H1 (cell line): ENCODE results near the gene ADCY3. TPM values are rescaled to one million over a fixed set of nuclear protein-coding genes. Genes with fewer than 3 reads are reported as not detected.

Experiments
- EGR1 ChIP-seq: IDR thresholded peaks from 2 replicates; pipeline ENCODE4 v1.6.1; 2011; ENCODE audit warnings: low read depth, low read length, borderline replicate concordance
- GTF2F1 ChIP-seq: IDR thresholded peaks from 2 replicates; pipeline ENCODE4 v1.6.1; 2012; ENCODE audit warnings: low read depth, low read length, improper control_type of control experiment, borderline replicate concordance
- HDAC6 ChIP-seq: IDR thresholded peaks from one replicate; pipeline ENCODE4 v1.7.1; 2012; ENCODE audit warnings: low read depth, mild to moderate bottlenecking, inconsistent platforms, low read length, moderate library complexity
- PHF8 ChIP-seq: fragments of 200-600 bp; sonication (generic); conservative IDR thresholded peaks from 2 replicates; pipeline ENCODE4 v1.7.1; 2012; ENCODE audit warnings: low read depth, mild to moderate bottlenecking, inconsistent platforms, low read length, moderate library complexity
- POLR2A ChIP-seq, 2 experiments: IDR thresholded peaks; 1 replicate in 1 of 2; 2 replicates in 1 of 2; pipeline ENCODE4 v1.6.1; 2011; ENCODE audit warnings: low read depth in 2 of 2, low read length in 2 of 2, mild to moderate bottlenecking in 2 of 2; ENCODE audit errors: control extremely low read depth in 1 of 2
- POU5F1 ChIP-seq: IDR thresholded peaks from 2 replicates; pipeline ENCODE4 v1.6.1; 2011; ENCODE audit warnings: low read depth, mild to moderate bottlenecking, low read length, moderate library complexity
- SIN3A ChIP-seq, 2 experiments: IDR thresholded peaks in 1 of 2; conservative IDR thresholded peaks in 1 of 2; 2 replicates each; pipeline ENCODE4 v1.6.1; 2011 to 2012; ENCODE audit warnings: low read length in 2 of 2, improper control_type of control experiment in 1 of 2, low read depth in 1 of 2, mild to moderate bottlenecking in 1 of 2
- SIRT6 ChIP-seq: IDR thresholded peaks from one replicate; pipeline ENCODE4 v1.7.1; 2012; ENCODE audit warnings: low read length, inconsistent platforms
- SP1 ChIP-seq: IDR thresholded peaks from 2 replicates; pipeline ENCODE4 v1.6.1; 2011; ENCODE audit warnings: low read depth, low read length
- SP2 ChIP-seq: IDR thresholded peaks from 2 replicates; pipeline ENCODE4 v1.6.1; 2012; ENCODE audit warnings: mild to moderate bottlenecking, low read length, inconsistent platforms
- TAF7 ChIP-seq: optimal IDR thresholded peaks from 2 replicates; pipeline ENCODE3; 2011; ENCODE audit warnings: low read depth, mild to moderate bottlenecking, inconsistent platforms, low read length, moderate library complexity, borderline replicate concordance
- polyA plus RNA-seq, 7 experiments: library from polyadenylated mRNA; depleted of rRNA in 3 of 7; stranded (reverse) in 5 of 7; unstranded in 2 of 7; fragments of >200 nt in 5 of 7; fragments of 200-250 nt in 2 of 7; gene quantifications; 1 replicate in 5 of 7; 2 replicates in 1 of 7; 4 replicates in 1 of 7; pipeline versions ENCODE4 v1.2.1 to v1.2.3, GENCODE V29; 2011 to 2013; ENCODE audit warnings: missing spikeins in 2 of 7, mixed read lengths in 2 of 7
- total RNA-seq: library from RNA; stranded (reverse); fragmentation: NEBNext Ultra II Directional; extraction: Animal tissue kit (Norgen Biotek cat#: 25700); gene quantifications from 2 replicates; pipeline ENCODE4 v1.2.1, GENCODE V29; 2021
- TF ChIP-seq, protein P1 (sequence below): IDR thresholded peaks from 2 replicates; pipeline ENCODE4 v1.6.1; 2012; ENCODE audit warnings: inconsistent platforms
- TF ChIP-seq, protein P2 (sequence below), 3 experiments: IDR thresholded peaks; 1 replicate in 2 of 3; 2 replicates in 1 of 3; pipeline versions ENCODE4 v1.5.1 to v1.6.1; 2011; ENCODE audit warnings: low read length in 3 of 3, mild to moderate bottlenecking in 3 of 3, inconsistent platforms in 2 of 3, low read depth in 1 of 3, moderate library complexity in 1 of 3; ENCODE audit not compliant: insufficient read depth in 1 of 3; ENCODE audit errors: control extremely low read depth in 1 of 3
- TF ChIP-seq, protein P3 (sequence below): IDR thresholded peaks from 2 replicates; pipeline ENCODE4 v1.6.1; 2012; ENCODE audit warnings: low read length, inconsistent platforms

ADCY3 gene
- total and polyA plus RNA-seq, 2 of the 8 experiments (the other 6 are each of a cell fraction or from before 2014, with no cell fraction given): 45.1 to 52.9 TPM

DNA sequence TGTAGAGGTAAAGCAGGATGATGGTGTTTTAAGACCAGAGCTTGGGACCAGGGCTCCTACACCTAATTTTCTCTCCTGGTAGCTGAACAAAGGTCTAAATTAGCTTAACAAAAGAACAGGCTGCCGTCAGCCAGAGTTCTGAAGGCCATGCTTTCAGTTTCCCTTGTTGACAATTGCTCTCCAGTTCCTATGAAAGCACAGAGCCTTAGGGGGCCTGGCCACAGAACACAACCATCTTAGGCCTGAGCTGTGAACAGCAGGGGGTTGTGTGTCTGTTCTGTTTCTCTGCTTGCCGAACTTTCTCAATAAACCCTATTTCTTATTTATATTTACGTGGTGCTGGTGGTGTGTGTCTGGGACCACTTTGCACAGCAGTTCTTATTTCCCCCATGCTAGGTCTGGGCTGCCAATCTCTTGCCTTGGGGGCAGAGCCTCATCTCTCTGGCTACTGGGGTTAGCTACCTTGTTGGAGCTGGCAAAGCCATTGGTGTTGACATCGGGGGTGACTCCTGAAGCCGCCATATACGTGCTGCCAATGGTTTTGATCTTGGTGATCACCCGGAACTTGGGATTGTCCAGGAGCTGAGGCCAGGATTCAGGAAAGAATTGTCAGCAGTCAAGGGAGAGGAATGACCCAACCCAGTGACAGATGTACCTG, 97.9 kb downstream of the ADCY3 start (continued):
- TF ChIP-seq, protein P1, sequence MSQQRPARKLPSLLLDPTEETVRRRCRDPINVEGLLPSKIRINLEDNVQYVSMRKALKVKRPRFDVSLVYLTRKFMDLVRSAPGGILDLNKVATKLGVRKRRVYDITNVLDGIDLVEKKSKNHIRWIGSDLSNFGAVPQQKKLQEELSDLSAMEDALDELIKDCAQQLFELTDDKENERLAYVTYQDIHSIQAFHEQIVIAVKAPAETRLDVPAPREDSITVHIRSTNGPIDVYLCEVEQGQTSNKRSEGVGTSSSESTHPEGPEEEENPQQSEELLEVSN: peak; percentile 27; the same call in 1 of the 2 replicates
- TF ChIP-seq, protein P2, sequence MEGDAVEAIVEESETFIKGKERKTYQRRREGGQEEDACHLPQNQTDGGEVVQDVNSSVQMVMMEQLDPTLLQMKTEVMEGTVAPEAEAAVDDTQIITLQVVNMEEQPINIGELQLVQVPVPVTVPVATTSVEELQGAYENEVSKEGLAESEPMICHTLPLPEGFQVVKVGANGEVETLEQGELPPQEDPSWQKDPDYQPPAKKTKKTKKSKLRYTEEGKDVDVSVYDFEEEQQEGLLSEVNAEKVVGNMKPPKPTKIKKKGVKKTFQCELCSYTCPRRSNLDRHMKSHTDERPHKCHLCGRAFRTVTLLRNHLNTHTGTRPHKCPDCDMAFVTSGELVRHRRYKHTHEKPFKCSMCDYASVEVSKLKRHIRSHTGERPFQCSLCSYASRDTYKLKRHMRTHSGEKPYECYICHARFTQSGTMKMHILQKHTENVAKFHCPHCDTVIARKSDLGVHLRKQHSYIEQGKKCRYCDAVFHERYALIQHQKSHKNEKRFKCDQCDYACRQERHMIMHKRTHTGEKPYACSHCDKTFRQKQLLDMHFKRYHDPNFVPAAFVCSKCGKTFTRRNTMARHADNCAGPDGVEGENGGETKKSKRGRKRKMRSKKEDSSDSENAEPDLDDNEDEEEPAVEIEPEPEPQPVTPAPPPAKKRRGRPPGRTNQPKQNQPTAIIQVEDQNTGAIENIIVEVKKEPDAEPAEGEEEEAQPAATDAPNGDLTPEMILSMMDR (IDR thresholded peaks at IDR 0.05; ENCODE audit: control extremely low read depth in 1 of 3, insufficient read depth in 1 of 3, low read depth in 1 of 3, low read length in 3 of 3): no peak
- TF ChIP-seq, protein P3, sequence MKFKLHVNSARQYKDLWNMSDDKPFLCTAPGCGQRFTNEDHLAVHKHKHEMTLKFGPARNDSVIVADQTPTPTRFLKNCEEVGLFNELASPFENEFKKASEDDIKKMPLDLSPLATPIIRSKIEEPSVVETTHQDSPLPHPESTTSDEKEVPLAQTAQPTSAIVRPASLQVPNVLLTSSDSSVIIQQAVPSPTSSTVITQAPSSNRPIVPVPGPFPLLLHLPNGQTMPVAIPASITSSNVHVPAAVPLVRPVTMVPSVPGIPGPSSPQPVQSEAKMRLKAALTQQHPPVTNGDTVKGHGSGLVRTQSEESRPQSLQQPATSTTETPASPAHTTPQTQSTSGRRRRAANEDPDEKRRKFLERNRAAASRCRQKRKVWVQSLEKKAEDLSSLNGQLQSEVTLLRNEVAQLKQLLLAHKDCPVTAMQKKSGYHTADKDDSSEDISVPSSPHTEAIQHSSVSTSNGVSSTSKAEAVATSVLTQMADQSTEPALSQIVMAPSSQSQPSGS: no peak; the same call in 1 of the 2 replicates
- no peak for TF ChIP-seq TAF7
- no peak for TF ChIP-seq HDAC6
- TF ChIP-seq SIRT6: no peak
- peak; percentile 60; the same call in 1 of the 2 replicates for TF ChIP-seq SP1
- TF ChIP-seq POLR2A (IDR thresholded peaks at IDR 0.05; ENCODE audit: control extremely low read depth in 1 of 2, low read depth in 2 of 2, low read length in 2 of 2): peak; percentile 40; a peak in 2 of 3 replicates
- TF ChIP-seq GTF2F1: peak; percentile 60; the same call in 1 of the 2 replicates
- TF ChIP-seq PHF8: no peak
- TF ChIP-seq SP2: no peak
- TF ChIP-seq POU5F1: 0 out of 2 replicates have a peak, but pooled peaks have one; percentile 36
- TF ChIP-seq EGR1: peak; percentile 33; the same call in 1 of the 2 replicates
- TF ChIP-seq SIN3A (conservative IDR thresholded peaks at IDR 0.05 in 1 of 2, IDR thresholded peaks at IDR 0.05 in 1 of 2; ENCODE audit: low read depth in 1 of 2, low read length in 2 of 2): peak; percentile 44 to 86; a peak in 2 of 4 replicates
